ENCODE measurements around the gene TCP11.

TCP11 gene

GRCh38 chr6:35141007-35141655, at the start of gene TCP11:
Gene TCP11, minus strand, starts transcription at chr6:35141339. Its CDS starts 469 bp downstream, at chr6:35140870.
- DNase-seq (ENCODE audit: low read depth in 3 of 3) = no peak

DNA sequence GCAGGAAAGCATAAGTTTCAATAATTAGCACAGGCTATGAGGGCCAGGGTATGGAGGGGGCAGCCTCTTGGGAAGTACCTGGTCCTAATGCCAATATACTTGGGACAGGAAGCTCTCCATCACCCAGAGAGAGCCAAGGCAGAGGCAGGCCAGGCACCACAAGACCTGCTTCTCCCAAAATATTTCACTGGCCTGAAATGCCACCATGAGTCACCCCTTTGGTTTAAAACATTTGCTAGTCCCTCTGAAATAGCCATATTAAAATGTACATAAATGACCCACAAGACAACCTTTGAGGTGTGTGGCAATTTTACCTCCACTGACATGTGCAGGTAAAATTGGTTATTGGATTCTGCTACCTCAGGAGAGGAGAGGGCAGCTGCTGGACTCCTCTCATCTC, 49.2 kb upstream of the TCP11 start:
- DNase-seq (ENCODE audit: low read depth in 3 of 3) = no peak

DNA sequence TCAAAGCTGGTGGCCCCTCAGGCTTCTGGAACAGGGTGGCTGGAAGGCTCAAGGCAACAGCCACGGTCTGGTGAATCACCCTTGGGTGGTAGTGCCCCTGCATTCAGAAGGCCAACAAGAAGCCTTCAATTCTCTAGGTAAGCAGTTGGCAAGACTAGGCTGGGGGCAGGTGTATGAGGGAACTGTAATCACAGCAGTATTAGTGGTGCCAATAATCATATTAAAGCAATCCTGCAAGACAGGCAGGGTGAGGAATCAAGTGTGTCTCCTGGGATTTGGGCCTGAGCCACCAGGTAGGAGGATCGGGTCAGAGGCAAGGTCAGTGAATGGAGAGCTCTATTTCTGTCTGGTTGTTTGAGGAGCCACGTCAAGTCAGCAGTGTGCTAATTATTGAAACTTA, 47.7 kb upstream of the TCP11 start:
- no peak for DNase-seq (ENCODE audit: low read depth in 3 of 3)

DNA sequence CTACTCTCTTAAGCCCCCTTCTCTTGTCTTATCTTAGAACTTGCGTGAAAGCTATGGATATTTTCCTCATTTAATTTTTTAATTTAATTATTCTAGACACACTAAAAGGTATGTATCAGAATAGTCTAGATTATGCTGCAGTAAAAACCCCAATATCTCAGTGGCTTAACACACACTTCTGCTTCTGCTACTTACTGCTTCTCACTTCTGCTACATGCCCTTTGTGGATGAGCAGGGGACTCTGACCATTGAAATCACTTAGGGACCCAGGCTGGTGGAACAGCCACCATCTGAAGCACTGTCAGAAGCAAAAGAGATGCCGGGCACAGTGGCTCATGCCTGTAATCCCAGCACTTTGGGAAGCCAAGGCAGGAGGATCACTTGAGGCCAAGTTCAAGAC, 45.4 kb upstream of the TCP11 start:
- DNase-seq (ENCODE audit: low read depth in 3 of 3) = no peak

- no peak for DNase-seq (ENCODE audit: low read depth in 3 of 3)
Measured at GRCh38 chr6:35185971-35186370, 44.8 kb upstream of the TCP11 start.

GRCh38 chr6:35185302-35185681, 44.2 kb upstream of the TCP11 start:
- DNase-seq (ENCODE audit: low read depth in 3 of 3) = no peak

- no peak for DNase-seq (ENCODE audit: low read depth in 3 of 3)
Measured at GRCh38 chr6:35184580-35185301, 43.6 kb upstream of the TCP11 start.

- DNase-seq (ENCODE audit: low read depth in 3 of 3) = no peak
Measured at GRCh38 chr6:35183935-35184334, 42.8 kb upstream of the TCP11 start.

DNA sequence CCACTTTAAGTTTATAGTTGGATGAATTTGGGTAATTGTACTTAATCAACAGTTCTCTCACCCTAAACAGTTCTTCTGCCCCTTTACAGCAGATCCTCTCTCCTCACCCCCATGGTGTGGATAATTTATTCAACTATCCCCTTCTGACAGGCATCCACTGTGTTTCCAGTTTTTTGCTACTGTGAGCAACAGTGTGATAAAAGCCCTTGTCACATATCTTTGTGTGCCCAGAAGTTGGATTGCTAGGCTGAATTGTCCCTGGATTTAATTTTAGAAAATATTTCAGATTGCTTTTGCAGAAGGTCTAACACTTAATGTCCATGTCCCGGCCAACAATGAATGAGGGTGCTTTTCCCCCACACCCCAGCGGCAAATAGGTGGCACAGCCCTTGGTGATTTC, 42.1 kb upstream of the TCP11 start:
- no peak for DNase-seq (ENCODE audit: low read depth in 3 of 3)

GRCh38 chr6:35181933-35182612, 40.9 kb upstream of the TCP11 start:
- DNase-seq (ENCODE audit: low read depth in 3 of 3) = no peak

GRCh38 chr6:35181308-35181932, 40.3 kb upstream of the TCP11 start:
- no peak for DNase-seq (ENCODE audit: low read depth in 3 of 3)

GRCh38 chr6:35179901-35180535, 38.9 kb upstream of the TCP11 start:
- DNase-seq (ENCODE audit: low read depth in 3 of 3) = no peak

DNA sequence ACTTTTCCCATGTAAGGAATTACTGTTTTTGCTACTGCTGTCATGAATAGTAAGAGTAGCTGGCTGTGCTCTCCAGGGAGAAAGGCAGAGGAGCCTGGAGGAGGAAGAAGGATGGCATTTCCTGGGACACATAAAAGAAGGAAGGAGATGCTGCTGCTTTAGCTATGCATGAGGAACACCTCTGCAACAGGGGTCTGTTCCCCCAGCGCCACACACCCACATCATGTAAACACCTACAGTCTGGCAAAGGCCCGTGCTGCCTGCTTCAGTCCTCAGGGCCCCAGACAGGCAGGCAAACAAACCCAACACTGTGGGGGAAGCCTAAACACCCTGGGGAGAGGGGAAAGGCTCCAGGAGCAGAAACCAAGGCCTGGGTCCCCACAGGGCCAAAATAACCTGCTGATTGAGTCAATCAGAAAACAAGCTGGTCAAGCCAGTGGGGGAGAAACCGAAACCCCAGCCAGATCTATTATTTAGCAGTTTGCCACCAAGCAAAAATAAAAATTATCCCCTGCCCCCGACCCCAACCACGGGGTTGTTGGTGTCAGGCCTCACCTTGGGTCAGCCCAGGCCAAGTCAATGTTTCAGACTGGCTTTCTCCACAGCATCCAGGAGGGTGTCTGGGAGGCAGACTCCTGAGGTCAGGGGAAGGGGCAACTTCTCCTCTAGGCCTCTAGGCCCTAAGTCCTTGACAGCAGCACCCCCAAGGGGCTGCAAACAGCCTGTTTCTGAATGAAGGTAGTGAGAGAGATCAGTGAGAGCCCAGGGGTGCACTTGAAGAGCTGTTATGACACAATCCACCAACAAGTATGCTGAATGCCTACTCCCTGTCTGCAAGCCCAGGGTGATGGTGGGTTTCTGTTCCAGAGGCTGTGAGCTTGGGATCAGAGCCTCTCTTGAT, 38.0 kb upstream of the TCP11 start:
- DNase-seq (ENCODE audit: low read depth in 3 of 3) = no peak

DNA sequence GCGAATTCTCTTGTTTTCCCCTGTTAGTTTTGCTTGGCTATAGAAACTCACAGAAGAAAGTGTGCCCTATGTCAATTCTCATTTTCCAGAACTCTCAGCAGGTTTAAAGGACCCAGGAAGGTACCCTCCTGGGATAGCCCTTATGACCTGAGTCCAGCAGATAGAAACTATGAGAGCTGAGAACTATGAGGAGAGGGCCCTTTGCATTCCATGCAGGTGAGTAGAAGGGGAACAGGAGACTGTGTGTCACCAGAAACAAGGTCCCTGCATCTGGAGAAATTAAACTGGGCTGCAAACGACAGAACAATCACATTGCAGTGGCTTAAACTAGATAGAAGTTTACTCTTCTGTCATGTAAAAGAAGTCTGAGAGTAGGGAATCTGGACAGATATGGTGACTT, 36.9 kb upstream of the TCP11 start:
- no peak for DNase-seq (ENCODE audit: low read depth in 3 of 3)

DNA sequence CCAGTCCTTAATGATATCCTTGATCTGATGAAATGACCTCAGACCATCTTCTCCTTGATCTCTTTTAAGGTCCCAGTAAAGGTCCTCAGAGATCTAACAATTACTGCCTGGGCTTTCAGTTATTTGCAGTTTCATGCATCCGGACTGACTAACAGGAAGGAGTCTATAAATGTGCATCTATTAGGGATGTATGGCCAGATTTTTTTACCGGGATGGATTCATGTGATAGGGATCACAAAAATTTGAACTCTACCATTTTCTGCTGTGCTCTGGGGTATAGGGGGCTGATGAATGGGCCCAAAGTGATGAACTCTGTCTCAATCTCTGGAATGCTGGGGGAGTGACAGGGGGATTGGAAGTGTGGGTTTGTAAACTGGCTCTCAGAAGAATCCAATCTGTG, 36.5 kb upstream of the TCP11 start:
- DNase-seq (ENCODE audit: low read depth in 3 of 3) = no peak

DNA sequence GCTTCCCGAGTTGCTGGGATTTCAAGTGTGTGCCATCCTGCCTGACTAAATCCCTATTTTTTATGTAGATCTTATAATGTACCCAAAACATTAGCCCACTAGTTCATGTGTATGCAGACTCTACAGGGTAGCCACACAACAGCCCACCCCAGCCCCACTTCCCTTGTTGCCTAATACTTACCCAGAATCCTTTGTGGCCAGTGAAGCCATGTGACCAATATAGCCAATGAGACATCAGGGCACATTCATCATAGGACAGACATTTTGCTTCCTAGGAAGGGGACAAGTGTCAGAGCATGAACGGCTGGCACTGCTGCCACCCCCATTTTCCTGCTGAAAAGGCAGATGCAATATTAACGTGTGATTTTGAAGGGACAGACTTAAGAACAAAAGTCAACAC, 36.0 kb upstream of the TCP11 start:
- DNase-seq (ENCODE audit: low read depth in 3 of 3) = no peak

GRCh38 chr6:35176301-35177024, 35.3 kb upstream of the TCP11 start:
- no peak for DNase-seq (ENCODE audit: low read depth in 3 of 3)

- no peak for DNase-seq (ENCODE audit: low read depth in 3 of 3)
Measured at GRCh38 chr6:35174501-35174900, 33.4 kb upstream of the TCP11 start.

GRCh38 chr6:35174088-35174434, 32.9 kb upstream of the TCP11 start:
- DNase-seq (ENCODE audit: low read depth in 3 of 3) = no peak

GRCh38 chr6:35173427-35174087, 32.4 kb upstream of the TCP11 start:
- no peak for DNase-seq (ENCODE audit: low read depth in 3 of 3)
